ENCODE results near the gene TBX10. TPM values are rescaled to one million over a fixed set of nuclear protein-coding genes. Genes with fewer than 3 reads are reported as not detected.

The TBX10 gene
- total and polyA plus RNA-seq, 2 of the 8 experiments (the other 6 are each of a cell fraction or from before 2014, with no cell fraction given) = 0.09 TPM; not detected in 1

DNA sequence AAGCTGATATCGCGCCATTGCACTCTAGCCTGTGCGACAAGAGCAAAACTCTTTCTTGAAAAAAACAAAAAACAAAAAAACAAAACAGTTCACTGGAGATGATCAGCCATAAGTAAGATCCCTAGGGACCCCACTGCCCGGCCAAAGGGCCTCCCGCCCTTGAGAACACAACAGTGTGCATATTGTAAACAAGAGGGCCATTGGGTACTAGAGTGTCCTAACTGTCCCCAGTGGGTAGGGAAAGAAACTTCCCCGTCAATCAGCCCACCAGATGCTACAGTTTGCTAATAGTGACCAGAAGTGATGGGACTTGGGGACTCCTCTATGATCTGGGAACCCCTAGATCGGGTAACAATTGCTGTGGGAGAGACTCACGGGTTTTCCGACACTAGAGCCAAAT lies 14.7 kb upstream of the TBX10 start (continued):
- TF ChIP-seq USF2 (IDR thresholded peaks at IDR 0.05; ENCODE audit: low read length) (no peak), CEBPB (IDR thresholded peaks at IDR 0.05; ENCODE audit: low read depth, low read length) (no peak), CBX5 (IDR thresholded peaks at IDR 0.05; ENCODE audit: low read depth, low read length) (no peak)
